GM21447 (cell line): Measurements from ENCODE around the gene OR51B6.
"Not testable (repeated sequence)": the region's sequence is repeated elsewhere in the genome, so short reads cannot be mapped to it uniquely, and the experiment has no call there.

Experiments used
- ATAC-seq: cut with Tn5 transposase; IDR thresholded peaks from one replicate; pipeline ENCODE4 v1.9.1; 2021; ENCODE audit not compliant: unreplicated experiment

OR51B6 gene

DNA sequence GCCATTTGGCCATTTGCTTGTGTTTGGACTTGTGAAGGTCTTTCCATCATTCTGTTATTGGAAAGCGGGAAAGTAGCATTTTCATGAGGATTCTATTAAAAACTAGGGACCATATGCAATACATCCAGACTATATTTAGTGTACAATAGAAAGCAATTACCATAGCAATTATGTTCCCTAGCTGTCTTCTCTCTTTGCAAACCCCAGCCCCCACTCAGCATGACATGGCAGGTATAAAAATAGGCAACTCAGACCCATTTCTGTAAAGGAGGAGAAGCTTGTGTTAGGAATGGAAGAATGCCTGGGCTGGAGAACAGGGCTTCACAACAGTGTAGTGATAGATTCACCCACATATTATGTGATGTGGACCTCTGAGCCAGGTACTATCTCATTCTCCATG is 12.4 kb downstream of the OR51B6 start:
- no peak for ATAC-seq

DNA sequence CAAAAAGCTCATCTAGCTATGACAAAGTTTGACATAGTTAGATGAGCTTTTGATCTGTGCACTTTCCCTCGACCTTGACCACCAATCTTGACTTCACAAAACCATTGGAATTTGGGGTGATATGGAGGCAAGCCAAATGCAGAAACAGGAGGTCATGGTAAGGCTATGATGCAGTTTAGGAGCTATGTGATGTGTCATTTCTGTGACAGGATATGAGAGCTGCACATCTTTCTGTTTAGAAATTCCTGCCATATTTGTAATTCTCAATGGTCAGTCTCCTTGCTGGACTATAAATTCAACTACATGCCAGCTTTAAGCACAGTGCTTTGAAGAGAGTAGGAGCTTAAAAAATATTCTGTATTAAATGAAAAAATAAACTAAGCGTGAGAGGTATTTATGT is 12.9 kb downstream of the OR51B6 start:
- ATAC-seq: no peak

DNA sequence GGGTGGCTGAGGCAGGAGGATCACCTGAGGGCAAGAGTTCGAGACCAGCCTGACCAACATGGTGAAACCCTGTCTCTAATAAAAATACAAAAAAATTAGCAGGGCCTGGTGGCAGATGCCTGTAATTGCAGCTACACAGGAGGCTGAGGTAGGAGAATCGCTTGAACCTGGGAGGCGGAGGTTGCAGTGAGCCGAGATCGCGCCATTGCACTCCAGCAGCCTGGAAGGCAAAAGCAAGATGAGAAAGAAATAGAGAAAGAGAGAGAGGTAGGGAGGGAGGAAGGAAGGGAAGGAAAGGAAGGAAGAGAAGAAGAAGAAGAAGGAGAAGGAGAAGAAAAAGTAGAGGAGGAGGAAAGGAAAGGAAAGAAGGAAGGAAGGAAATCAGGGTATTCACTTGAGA is 15.1 kb downstream of the OR51B6 start:
- not testable (repeated sequence) for ATAC-seq

DNA sequence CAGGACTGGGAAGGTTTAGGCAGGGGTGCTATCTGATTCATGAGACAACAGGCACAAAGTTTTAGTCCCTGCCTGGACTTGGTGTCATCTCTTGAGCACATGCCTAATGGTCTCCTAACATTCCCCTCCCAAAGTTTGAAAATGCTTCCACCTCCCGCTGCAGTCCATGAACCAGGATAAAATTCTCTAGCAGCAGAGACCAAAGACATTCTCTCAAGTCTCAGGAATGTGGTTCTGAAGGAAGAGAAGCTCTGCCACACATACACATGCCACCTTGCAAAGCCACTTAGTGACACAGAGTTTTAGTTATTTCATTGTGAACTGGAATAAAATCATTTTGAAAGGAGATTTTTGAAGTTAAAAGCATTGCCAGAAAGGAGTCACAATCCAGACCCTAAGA is 15.5 kb downstream of the OR51B6 start:
- ATAC-seq: no peak

DNA sequence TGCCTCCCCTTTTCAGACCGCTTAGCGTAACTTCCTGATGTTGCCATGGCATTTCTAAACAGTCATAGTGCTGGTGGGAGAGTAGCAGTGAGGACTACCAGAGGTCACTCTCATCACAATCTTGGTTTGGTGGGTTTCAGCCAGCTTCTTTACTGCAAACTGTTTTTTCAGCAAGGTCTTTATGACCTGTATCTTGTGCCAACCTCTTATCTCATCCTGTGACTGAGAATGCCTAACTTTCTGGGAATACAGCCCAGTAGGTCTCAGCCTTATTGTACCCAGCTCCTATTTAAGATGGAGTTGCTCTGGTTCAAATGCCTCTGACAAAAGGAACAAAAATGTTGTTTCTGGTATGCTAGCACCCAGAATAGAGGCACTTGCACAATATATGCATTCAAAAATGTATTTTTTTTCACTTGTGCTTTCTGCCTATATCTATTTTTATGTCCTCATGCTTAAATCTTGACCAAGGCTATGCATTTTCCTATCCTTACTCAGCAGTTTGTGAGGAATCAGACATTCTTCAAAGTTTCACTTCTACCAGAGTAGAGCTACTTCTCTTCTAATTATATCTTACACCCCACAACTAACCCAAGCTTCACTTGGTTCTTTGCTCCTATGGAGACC is 16.3 kb downstream of the OR51B6 start:
- no peak for ATAC-seq

DNA sequence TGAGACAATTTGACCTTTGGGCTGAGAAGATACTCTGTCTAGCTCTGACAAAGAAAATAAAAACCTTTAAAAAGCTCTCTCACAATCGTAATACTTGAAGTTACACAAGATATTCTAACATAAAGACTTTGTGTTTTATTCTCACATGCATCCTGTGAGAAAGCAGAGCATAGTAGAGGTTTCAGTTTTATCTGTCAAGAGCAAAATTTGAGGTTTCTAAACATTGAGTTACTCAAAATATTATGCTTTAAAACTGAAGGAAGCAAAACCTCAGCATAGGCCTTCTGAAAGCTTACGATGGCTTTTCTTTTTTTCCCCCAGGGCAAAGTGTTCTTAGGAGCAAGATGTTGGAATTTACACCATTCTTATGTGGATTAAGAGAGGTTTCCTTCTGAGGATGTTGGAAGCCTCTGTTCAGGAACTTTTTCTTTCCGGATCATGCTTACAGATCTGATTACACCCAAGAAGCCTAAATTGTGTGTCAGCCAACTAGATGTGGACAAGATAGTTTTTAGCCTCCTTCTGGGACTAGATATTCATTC is 17.3 kb downstream of the OR51B6 start:
- no peak for ATAC-seq

DNA sequence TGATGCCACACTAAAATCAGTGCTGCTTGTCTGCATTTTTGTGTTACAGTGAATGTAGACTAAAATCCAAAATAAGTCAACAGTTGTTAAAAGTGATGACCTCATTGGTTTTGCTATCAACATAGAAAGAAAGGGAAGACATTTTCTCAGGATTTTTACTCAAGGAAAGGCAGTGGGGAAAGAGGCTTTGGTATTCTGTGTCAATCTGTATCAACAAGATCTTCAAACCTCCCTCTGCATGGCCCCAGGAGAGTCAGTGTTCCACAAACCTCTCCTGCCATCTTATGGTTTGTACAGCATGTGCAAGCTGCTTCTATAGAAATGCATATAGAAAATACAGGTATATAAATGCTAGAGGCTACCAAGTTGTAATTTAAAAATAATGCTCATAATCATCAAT is 18.5 kb downstream of the OR51B6 start:
- ATAC-seq: no peak

DNA sequence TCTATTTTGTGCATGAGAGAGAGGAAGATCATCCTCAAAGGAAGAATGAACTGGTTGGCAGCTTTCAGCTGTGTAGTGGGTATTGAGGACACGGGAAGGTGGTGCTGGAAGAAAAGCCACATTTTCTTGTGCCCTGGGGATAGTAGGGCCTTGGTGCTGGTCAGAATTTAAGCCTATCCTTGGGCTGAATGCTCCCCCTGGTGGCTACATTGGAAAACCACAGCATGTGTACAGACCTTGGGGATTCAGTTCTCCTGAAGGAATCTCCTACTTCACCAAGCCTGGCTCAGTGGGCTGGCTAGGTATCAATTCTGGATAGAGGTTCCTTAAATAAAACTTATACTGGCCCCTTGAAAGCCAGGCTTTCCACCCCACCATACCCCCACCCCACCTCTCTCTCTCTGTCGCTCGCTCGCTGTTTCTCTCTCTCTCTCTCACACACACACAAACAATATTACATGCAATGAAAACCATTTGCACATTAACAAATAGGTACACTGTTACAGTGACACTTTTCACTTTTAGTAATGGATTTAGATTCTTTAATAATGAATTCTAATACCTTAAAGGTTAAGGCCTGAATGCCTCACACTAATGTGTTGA is 29.5 kb downstream of the OR51B6 start:
- peak; percentile 82 for ATAC-seq

DNA sequence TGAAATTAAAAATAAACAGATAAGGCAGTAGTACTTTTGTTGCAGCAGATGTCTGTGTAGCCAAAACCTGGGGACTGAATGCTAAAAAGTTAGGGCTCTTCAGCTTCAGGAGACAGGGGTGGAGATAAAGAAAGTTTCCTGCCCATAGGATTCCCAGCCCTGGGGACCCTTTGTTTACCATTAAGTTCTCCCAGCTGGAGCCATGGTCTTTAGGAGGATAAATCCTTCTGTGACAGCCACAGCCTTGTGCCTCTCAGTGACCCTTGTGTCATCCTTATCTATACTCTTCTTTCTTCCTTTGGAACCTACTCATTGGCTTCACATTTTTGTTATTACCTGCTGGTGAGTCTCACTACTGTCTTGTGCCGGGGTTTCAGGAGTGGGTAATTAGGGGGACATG is 32.3 kb downstream of the OR51B6 start, which contains the start of gene OR51M1:
Gene OR51M1 (plus strand): TSS at position 237 of the 400 bp plus-strand sequence. CDS start 5,587 bp downstream, outside the sequence.
- ATAC-seq: no peak

DNA sequence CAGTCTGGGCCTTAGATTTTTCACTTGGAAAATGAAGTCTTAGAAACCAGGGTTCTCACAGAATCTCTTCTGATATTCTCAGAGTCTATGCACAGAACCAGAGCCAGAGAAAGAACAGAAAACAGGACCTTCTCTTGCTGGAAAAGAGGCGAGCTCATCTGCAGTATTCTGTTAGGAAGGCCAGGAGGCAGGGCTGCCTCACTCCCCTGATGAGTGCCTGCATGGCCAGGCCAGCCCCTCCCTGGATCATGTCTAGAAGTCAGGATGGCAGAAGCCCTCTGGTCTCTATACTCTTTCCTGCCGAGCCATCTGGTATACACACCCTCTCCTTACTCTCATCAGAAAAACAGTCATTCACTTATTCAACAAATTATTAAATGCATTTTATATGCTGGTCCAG is 33.0 kb downstream of the OR51B6 start:
- ATAC-seq: no peak

DNA sequence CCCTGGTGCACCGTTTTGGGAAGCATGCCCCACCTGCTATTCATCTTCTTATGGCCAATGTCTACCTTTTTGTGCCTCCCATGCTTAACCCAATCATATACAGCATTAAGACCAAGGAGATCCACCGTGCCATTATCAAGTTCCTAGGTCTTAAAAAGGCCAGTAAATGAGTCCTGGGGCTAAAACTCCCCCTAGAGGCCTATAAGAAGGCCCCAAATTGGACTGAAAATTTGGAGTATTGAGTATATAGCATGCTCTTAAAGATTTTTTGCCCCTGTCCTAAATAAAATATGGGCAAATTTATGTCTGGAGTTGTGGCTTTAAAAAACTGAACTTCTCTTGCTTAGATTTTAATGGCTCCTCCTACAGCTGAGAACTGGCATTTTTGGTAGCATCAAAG is 38.9 kb downstream of the OR51B6 start:
- ATAC-seq: no peak

DNA sequence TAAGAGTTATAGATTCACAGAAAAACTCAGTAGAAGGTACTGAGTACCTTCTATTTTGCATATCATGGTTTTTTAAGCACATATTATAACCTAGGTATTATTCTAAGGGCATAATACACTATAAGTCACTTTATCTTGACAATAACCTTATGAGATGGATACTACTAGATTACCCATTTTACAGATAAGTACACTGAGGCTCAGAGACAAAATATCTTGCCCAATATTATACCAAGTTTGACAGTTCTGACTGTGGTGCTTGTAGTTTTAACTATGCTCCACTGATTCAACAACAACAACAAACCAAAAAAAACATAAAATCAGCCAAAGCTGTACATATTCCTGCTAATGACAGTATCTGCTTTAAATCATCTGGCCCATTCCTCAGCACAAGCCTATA is 42.8 kb downstream of the OR51B6 start:
- no peak for ATAC-seq

DNA sequence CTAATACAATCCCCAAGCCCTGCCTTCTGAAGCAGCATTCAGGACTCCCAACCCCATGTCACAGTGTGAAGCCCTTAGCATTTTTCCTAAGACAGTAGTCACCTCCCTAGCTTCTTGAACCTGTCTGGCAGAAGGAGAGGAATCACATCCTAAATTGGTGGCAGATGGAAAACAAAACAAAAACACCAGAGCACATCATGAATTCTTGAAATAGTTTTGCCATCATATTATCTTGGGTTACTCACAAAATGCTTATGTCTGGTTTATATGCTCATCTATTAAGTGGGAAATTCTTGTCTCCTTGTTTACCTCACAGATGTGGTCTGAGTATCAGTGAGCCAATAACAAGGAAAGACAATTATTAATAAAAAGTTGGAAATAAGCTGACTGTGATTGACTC is 47.6 kb downstream of the OR51B6 start:
- ATAC-seq: no peak
